Neural crest cell (in vitro differentiated cells): ENCODE data around the gene PRAC1. TPM values are rescaled to one million over a fixed set of nuclear protein-coding genes. Genes with fewer than 3 reads are reported as not detected.

Source experiments
- DNase-seq: peaks from one replicate; pipeline ENCODE4 v3.0.0; 2021; ENCODE audit warnings: low read depth, mixed read lengths, low spot score
- H3K27ac Mint-ChIP-seq: one replicate; pipeline ENCODE4 v1.8.0; 2021; ENCODE audit warnings: mild to moderate bottlenecking, mixed read lengths; ENCODE audit not compliant: unreplicated experiment
- H3K27me3 Mint-ChIP-seq: 2 replicates; pipeline ENCODE4 v1.8.0; 2021; ENCODE audit warnings: low read depth, mild to moderate bottlenecking, mixed read lengths
- H3K36me3 Mint-ChIP-seq: 2 replicates; pipeline ENCODE4 v1.8.0; 2021; ENCODE audit warnings: low read depth, mild to moderate bottlenecking, mixed read lengths
- H3K4me1 Mint-ChIP-seq: 2 replicates; pipeline ENCODE4 v1.8.0; 2021; ENCODE audit warnings: mixed read lengths
- H3K4me3 Mint-ChIP-seq: one replicate; pipeline ENCODE4 v1.8.0; 2021; ENCODE audit warnings: mild to moderate bottlenecking, mixed read lengths
- H3K9me3 Mint-ChIP-seq: 2 replicates; pipeline ENCODE4 v1.8.0; 2021; ENCODE audit warnings: mixed read lengths
- total RNA-seq: library from RNA; stranded (reverse); gene quantifications from 2 replicates; pipeline ENCODE4 v1.2.1, GENCODE V29; 2021
- TF ChIP-seq, protein P1 (sequence below): fragments of 200-600 bp; sonication (generic); conservative IDR thresholded peaks from 2 replicates; pipeline ENCODE4 v1.5.0; 2021; ENCODE audit warnings: antibody characterized with exemption, mild to moderate bottlenecking

PRAC1 gene
- total RNA-seq, 1 donor from 2014 or later, result not detected

DNA sequence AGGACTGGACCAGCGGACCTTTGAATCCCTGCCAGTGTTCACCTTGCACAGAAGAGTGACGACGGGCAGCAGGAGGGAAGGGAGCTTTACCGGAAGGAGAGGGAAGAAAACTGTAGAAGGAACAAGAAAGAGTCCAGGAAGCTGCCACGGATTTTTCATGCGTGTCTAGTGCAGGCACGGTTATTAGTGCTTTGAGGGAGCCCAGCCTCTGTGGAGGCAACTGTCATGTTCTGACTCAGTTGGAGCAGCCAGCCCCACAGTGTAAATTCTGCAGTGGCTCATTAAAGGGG lies 12.7 kb upstream of the PRAC1 start:
- Mint-ChIP-seq H3K27me3 (peaks cover 99% of the 10 kb centered on the region), H3K4me3 (no peak overlapping the region), H3K27ac (no peak overlapping the region), H3K36me3 (no peaks in the 10 kb centered on the region), H3K4me1 (peaks cover 5% of the 10 kb centered on the region), H3K9me3 (no peaks in the 10 kb centered on the region)
- TF ChIP-seq, protein P1, sequence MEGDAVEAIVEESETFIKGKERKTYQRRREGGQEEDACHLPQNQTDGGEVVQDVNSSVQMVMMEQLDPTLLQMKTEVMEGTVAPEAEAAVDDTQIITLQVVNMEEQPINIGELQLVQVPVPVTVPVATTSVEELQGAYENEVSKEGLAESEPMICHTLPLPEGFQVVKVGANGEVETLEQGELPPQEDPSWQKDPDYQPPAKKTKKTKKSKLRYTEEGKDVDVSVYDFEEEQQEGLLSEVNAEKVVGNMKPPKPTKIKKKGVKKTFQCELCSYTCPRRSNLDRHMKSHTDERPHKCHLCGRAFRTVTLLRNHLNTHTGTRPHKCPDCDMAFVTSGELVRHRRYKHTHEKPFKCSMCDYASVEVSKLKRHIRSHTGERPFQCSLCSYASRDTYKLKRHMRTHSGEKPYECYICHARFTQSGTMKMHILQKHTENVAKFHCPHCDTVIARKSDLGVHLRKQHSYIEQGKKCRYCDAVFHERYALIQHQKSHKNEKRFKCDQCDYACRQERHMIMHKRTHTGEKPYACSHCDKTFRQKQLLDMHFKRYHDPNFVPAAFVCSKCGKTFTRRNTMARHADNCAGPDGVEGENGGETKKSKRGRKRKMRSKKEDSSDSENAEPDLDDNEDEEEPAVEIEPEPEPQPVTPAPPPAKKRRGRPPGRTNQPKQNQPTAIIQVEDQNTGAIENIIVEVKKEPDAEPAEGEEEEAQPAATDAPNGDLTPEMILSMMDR, result no peak
- no peak for DNase-seq

DNA sequence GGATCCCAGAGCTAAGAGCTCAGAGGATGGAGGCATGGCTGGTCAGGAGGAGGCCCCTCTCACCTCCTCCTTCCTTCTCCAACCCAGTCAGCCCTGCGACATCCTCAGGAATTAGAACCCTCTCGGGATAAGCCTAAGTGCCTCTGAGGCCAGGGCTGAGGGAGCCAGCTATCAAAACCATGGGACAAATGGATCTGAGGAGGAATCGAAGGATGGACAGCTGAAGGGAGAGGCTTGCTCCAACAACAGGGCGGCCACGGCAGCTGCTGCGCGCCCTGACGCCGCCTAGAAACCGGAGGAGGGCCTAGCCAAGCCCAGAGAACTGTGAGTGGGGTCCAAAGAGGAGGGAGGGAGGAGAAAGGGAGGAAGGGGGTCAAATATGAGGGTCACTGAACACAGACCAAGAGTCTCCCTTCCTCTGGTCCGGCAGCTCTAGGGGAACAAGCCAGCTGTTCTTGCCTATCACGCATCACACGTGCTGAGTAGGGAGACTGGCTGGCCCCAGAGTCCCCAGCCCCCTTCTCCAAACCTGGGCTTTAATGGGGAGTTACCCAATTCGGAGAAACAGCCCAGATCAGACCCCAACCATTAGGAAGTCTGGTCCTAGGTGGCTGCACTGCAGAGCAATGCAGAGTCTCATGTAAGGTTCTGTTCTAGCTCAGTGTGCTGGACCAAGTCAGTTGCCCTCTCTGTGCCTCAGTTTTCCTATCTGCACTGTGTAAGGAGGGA lies 12.2 kb upstream of the PRAC1 start:
- TF ChIP-seq, protein P1, result no peak
- Mint-ChIP-seq H3K9me3 (no peaks in the 10 kb centered on the region), H3K27me3 (peaks cover 99% of the 10 kb centered on the region), H3K27ac (no peak overlapping the region), H3K36me3 (no peaks in the 10 kb centered on the region), H3K4me1 (peaks cover 5% of the 10 kb centered on the region), H3K4me3 (no peak overlapping the region)
- no peak for DNase-seq

DNA sequence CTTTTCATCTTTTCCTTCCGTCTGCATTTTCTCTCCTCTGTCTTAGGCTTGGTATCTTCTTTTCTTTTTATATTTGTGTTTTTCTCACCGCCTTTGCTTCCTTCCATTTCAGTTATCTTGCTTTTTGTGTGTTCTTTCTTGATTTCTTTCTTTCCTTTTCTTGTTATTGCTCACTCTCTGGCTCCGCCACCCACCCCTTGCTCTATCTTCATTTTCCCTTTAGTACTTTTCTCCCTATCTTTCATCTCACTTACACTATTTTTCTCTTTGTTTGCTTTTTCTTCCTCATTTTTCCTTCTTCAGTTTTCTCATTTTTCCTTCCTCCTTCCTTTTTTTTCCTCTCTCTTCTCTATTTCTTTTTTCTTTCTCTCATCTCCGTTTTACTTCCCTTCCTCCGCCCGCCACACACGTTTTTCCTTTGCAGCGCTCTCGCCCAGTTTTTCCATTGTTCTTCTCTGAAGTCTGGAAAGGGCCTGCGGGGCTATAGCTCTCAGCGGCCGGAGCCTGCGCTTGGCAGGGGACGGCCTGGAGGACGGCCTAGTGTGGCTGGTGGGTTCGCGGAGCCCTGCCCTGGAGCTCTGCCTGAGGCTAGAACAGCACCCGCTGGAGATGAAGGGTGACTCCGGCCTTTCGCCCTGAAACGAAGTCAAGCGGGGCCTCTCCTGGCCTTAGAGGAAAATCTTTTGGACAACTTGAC lies 11.5 kb upstream of the PRAC1 start:
- Mint-ChIP-seq H3K9me3 (no peaks in the 10 kb centered on the region), H3K4me3 (no peak overlapping the region), H3K36me3 (no peaks in the 10 kb centered on the region), H3K27me3 (peaks cover 99% of the 10 kb centered on the region), H3K4me1 (peaks cover 7% of the 10 kb centered on the region), H3K27ac (no peak overlapping the region)
- no peak for DNase-seq
- TF ChIP-seq, protein P1, result no peak

DNA sequence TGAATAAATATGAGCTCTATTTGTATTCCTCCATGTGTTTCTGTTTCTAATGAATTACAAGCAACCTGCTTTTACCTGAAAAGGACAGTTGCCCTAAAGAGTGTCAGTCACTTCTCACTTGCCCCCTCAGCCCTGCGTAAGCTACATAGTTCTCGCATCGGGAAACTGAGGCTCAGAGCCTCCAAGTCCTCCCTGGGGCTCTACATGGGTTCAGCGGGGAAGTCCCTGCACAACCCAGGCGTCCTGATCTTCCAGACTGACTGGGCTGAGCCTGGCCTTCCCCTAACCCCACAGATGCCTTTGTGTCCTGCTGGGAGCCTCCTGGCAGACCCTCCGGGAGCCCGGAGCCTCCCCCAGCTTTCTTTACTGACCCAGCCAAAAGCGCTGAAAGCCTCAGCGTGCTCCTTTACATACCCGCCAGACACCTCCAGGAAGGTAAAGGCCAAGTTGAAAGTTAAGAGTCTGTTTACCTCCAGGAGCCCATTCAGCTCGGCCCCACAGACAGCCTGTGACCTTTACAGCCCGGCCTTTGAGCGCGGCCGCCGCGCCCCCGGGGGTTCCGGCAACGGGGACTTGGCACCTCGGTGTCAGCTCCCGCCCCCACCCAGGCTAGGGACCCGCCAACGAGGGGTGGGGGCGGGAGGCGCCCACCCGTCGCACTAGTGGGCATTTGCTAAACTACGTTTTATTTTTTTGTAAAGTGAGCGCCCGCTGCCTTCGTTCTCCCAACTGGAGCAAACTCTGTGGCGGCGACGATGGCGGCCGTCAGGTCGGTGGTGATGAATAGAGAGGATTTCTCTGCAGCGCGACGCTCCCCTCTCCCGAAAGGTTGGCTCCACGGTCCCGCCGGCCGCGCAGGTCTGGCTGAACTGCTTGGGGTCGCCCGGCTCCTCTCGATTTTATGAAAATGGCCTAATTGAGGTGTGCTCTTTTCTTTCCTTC lies 10.6 kb upstream of the PRAC1 start:
- TF ChIP-seq, protein P1, result no peak
- Mint-ChIP-seq H3K36me3 (no peaks in the 10 kb centered on the region), H3K4me3 (no peak overlapping the region), H3K9me3 (no peaks in the 10 kb centered on the region), H3K27ac (no peak overlapping the region), H3K4me1 (peaks cover 9% of the 10 kb centered on the region), H3K27me3 (peaks cover 99% of the 10 kb centered on the region)
- no peak for DNase-seq

DNA sequence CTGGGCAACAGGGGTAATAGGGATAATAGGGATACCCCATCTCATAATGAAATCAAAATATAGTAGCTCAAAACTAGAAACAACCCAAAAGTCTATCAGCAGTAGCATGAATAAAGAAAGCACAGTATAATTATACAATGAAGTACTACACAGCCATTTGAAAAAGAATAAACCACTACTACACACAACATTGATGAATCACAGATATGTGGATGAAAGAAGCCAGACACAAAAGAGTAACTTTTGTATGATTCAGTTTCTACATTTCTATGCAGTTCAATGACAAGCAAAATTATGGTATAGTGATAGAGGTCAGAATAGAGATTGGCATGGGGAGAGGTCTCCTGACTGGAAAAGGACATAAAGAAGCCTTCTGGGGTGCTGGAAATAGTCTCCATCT lies 9.0 kb upstream of the PRAC1 start:
- Mint-ChIP-seq H3K27ac (no peak overlapping the region), H3K36me3 (no peaks in the 10 kb centered on the region), H3K9me3 (no peaks in the 10 kb centered on the region), H3K4me3 (no peak overlapping the region), H3K4me1 (peaks cover 9% of the 10 kb centered on the region), H3K27me3 (peaks cover 99% of the 10 kb centered on the region)
- DNase-seq, result no peak
- TF ChIP-seq, protein P1, result no peak
